RWPE1 (cell line): ENCODE results near the gene NOPCHAP1.
A peak's percentile ranks its signal among the peaks of the same experiment; 100 is the strongest.

Source experiments
- CTCF ChIA-PET: fragments of 350-600 bp; sonication (Branson Sonifier 250); formaldehyde crosslinking; extraction: SDS; loops from one replicate; lab custom pipeline; 2021; lab: Yijun Ruan, JAX
- POLR2A ChIA-PET: fragments of 400-600 bp; formaldehyde crosslinking; extraction: SDS; loops from one replicate; lab custom pipeline; 2020; ENCODE audit warnings: antibody characterized with exemption; ENCODE audit not compliant: low non-redundant PET; lab: Yijun Ruan, JAX
- DNase-seq: peaks from one replicate; pipeline ENCODE4 v3.0.0; 2012; ENCODE audit warnings: low spot score
- H3K27ac ChIP-seq: fragments of 450-650 bp; 2 replicates; pipeline ENCODE4 v1.5.1; 2017
- TF ChIP-seq, protein P1 (sequence below): fragments of 450-650 bp; conservative IDR thresholded peaks from 2 replicates; pipeline ENCODE4 v1.5.1; 2017; ENCODE audit warnings: low read depth, mild to moderate bottlenecking

Gene NOPCHAP1

DNA sequence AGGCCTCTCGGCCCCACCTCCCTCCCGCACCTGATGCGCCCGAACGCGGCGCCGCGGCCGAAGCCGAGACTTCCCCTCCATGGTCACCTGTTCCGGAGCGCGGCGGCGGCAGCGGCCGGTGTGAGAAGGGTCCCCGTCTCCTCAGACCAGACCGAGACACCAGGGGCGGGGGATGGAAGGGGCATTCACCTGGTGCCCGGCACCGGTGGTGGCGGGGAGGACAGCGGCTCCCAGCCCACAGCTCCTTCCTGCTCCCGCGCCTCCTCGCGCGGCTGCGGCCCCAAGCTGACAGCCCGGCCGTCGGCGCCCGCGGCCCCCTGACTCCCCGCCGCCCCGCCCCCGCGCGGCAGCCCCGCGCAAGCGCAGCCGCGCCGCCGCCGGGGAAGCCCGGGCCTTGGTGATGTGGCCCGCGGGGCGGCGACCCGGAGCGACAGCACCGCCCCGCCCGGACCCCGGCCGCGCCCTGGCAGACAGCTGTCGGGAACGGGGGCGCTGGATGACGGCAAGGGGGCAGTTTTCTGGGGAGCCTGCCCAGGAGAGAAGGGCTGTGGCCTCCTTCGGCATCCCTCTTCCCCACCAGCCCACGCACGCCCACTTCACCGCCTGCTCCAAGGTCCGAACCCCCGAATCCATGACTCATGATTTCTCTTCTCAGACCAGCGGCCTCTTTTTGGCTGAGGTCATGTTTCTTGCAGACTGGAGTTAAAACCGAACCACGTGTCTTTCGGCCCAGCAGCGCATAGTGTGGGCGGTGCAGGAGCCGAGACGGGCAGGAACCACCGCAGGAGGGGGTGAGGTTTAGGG lies 27.9 kb upstream of the NOPCHAP1 start, which contains the start of gene SLC41A2:
SLC41A2 (minus strand) TSS at position 290 of the 804 bp plus-strand sequence. CDS start 29,763 bp downstream, outside the sequence.
- peak; percentile 76 for DNase-seq
- POLR2A ChIA-PET, result no interaction called here
- peak within 1 kb of the TSS; percentile 49 for H3K27ac ChIP-seq
- CTCF ChIA-PET, result interaction anchor here (0.6 to 1.7 kb wide), 5 partner anchors 15 to 577 kb away, joined by 3 to 5 read pairs (median 4); no protein-coding TSS in a partner anchor
- TF ChIP-seq, protein P1, sequence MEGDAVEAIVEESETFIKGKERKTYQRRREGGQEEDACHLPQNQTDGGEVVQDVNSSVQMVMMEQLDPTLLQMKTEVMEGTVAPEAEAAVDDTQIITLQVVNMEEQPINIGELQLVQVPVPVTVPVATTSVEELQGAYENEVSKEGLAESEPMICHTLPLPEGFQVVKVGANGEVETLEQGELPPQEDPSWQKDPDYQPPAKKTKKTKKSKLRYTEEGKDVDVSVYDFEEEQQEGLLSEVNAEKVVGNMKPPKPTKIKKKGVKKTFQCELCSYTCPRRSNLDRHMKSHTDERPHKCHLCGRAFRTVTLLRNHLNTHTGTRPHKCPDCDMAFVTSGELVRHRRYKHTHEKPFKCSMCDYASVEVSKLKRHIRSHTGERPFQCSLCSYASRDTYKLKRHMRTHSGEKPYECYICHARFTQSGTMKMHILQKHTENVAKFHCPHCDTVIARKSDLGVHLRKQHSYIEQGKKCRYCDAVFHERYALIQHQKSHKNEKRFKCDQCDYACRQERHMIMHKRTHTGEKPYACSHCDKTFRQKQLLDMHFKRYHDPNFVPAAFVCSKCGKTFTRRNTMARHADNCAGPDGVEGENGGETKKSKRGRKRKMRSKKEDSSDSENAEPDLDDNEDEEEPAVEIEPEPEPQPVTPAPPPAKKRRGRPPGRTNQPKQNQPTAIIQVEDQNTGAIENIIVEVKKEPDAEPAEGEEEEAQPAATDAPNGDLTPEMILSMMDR, result peak; percentile 61

DNA sequence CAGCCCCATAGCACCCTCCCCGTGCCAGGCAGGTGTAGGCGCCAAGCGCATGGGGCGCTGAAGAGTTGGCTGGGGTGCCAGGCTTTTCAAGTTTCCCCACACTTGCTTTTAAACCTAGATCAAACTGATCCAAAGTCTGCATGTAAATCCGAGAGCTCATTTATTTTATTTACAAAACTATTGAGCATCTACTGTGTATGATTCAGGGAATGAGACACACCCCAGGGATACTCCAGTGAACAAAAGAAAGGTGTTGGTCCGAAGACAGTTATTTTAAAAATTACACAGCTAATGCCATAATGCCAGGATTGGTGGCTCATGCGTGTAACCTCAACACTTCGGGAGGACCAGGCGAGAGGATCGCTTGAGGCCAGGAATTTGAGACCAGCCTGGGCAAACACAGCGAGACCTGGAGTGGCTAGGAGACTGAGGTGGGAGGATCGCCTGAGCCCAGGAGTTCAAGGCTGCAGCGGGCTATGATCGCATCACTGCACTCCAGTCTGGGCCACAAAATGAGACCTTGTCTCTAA lies 27.2 kb upstream of the NOPCHAP1 start:
- ChIA-PET POLR2A (no interaction called here), CTCF (interaction anchor here (0.6 to 1.8 kb wide), 6 partner anchors 15 to 577 kb away, joined by 3 to 8 read pairs (median 4); partner anchors contain the start of gene NOPCHAP1)
- TF ChIP-seq, protein P1, result no peak
- no peak for DNase-seq
- H3K27ac ChIP-seq, result peak overlapping the region; percentile 49

DNA sequence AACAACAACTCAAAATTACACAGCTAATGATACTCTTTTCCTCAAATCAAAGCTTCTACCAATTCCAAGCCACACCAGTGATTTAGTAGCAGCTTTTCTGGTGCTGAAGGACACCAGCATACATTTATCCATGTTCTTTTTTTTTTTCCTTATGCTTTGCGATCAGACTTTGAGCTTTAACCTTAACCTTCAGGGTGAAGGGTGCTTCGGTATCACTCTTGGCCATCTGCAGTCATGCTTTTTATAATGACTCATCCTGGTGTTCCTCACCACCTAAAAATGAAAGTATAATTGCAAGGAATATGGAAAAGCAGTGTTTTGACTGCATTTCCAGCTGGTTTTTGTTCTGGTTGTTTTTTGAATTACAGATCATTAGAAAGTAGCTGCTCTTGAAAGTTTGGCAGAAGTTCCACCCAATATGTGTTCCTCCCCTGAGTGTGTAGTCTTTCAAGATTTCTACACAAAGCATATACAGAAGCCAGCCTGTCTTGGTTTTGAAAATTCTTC lies 26.7 kb upstream of the NOPCHAP1 start:
- DNase-seq, result peak; percentile 44
- peak overlapping the region; percentile 49 for H3K27ac ChIP-seq
- ChIA-PET CTCF (interaction anchor here (0.7 to 1.8 kb wide), 5 partner anchors 16 to 578 kb away, joined by 3 to 8 read pairs (median 3); partner anchors contain the start of gene NOPCHAP1), POLR2A (no interaction called here)
- TF ChIP-seq, protein P1, result no peak

DNA sequence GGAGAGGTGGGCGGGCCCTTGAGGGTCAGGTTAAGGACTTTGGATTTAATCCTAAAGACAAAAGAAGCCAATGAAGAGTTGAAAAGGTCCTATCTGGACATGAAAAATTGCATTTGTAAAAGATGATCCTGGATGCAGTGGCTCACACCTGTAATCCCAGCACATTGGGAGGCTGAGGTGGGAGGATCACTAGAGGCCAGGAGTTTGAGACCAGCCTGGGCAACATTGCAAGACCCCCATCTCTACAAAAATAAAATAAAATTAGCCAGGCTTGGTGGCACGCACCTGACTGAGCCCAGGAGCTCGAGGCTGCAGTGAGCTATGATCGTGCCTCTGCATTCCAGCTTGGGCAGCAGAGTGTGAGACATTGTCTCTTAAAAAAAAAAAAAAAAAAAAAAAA lies 25.7 kb upstream of the NOPCHAP1 start:
- POLR2A ChIA-PET, result interaction anchor here (0.6 kb wide), 1 partner anchor 9 kb away, joined by 5 read pairs; no protein-coding TSS in a partner anchor
- DNase-seq, result no peak
- CTCF ChIA-PET, result interaction anchor here (0.7 to 1.8 kb wide), 2 partner anchors 20 to 579 kb away, joined by 4 to 8 read pairs; no protein-coding TSS in a partner anchor
- TF ChIP-seq, protein P1, result no peak
- H3K27ac ChIP-seq, result no peak overlapping the region

DNA sequence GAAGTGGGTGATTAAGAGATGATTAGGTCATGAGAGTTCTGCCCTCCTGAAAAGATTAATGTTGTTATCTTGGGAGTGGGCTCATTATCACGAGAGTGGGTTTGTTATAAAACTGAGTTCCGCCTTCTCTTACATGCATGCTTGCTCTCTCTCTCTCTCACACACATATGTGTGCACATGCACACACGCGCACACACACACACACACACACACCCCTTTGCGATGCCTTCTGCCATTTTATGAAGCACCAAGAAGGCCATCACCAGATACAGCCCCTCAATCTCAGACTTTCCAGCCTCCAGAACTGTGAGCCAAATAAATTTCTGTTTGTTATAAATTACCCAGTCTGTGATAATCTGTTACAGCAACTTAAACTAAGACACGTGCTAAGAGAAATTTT lies 22.4 kb upstream of the NOPCHAP1 start:
- DNase-seq, result no peak
- CTCF ChIA-PET, result no interaction called here
- H3K27ac ChIP-seq, result no peak overlapping the region
- POLR2A ChIA-PET, result no interaction called here
- TF ChIP-seq, protein P1, result no peak

DNA sequence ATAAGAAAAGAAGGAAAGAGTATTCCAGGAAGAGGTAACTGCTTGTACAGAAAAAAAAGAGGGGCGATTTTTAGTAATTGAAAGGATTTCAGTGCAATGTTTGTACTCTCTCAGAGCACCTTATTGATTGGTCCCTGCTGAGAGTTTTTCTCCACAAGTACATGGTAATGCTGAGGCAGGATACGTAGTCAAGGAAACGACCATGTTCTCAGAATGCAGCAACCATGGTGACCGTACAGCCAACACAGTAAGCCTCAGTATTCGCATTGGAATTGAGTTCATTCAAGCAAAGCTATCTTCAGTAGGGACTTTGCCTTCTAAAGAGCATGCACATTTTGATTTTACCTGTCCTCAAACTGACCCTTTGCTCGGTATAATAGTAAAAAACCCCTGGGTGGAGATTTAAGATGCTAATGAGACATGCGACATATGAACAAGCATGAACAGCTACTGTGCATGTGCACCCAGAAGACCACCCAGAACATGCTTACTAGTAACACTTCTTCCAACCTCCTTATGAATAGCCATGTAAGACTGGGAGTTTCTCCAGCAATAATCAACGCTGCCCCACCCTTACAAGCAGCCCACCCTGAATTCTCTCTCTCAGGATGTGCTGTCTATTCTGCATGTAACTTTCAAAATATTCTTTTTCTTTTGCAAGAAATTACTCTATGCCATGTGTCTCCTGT lies 21.8 kb upstream of the NOPCHAP1 start:
- POLR2A ChIA-PET, result no interaction called here
- no peak for DNase-seq
- CTCF ChIA-PET, result no interaction called here

More for the DNA sequence above, 21.8 kb upstream of the NOPCHAP1 start:
- H3K27ac ChIP-seq, result no peak overlapping the region
- TF ChIP-seq, protein P1, result no peak
